Fibroblast of skin of scalp (primary cell): ENCODE measurements around the gene RAD51AP1.

Experiments
- DNase-seq: peaks from one replicate; pipeline ENCODE4 v3.0.0-alpha.2; 2013

Gene RAD51AP1

DNA sequence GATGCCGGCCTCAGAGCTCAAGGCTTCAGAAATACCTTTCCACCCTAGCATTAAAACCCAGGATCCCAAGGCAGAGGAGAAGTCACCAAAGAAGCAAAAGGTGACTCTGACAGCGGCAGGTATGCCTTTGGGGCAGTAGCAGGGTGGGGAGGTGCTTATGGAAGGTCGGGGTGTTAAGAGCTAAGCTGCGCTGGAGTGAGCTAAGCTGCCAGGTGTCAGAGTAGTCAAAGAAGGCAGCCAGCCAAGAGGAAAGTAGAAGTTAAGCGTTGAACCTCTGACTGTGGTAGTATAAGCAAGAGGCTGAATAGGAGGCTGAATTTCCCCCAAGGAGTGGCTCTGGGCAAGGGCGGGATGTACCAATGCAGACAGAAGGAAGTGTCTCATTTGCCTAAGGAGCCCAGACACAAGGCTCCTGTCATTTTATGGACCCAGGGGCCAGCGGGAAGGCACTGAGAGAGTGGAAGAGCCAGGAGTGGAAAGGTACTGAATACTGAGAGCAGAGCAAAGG lies 52.5 kb downstream of the RAD51AP1 start:
- no peak for DNase-seq

DNA sequence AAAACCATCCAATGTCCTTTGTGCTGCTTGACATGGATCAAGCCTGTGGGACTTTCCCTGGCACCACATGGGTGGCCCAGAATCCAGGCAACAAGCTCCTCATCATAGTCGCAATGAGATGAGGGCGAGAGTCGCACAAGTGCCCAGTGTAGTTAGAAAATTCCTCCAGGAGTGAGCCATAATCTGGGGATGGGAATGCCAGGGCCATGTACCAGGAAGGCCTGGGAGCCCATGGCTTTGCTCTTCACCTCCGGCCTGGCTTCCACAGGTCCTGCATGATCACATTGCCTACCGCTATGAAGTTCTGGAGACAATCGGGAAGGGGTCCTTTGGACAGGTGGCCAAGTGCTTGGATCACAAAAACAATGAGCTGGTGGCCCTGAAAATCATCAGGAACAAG lies 57.2 kb downstream of the RAD51AP1 start:
- DNase-seq, result no peak

DNA sequence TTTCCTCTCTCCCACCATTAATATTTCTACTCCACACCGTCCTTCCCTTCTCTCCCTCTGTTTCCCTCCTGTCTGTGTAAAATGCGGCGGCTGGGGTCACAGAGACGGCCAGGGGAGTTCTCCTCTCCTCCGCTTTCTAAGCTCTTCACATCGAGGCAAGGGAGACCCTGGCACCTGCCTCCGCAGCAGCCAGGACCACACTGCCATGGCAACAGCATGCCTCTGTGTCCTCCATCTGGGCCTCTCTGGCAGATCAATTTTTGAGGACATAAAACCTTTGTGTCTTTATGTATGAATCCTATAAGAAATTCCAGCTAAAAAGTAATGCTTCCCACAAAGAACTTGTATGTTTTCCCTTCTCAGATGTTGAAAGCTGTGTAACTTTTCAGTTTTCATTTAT lies 64.7 kb downstream of the RAD51AP1 start:
- DNase-seq, result no peak

DNA sequence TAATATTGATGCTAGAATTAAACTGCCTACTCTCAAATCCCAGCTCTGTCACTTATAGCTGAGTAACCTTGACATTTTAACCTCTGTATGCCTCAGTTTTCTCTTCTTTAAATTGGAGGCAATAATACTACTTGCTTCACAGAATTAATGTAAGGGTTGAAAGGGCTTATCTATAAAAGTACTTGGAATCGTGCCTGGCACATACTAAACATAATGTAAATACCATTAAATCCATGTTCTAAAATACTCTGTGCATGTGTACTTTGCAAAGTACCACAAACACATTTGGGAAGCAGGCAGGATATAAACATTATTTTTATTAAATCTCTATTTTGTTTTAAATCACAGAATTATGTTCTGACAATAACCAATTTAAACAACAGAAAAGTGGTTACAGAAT lies 65.3 kb downstream of the RAD51AP1 start:
- DNase-seq, result no peak

DNA sequence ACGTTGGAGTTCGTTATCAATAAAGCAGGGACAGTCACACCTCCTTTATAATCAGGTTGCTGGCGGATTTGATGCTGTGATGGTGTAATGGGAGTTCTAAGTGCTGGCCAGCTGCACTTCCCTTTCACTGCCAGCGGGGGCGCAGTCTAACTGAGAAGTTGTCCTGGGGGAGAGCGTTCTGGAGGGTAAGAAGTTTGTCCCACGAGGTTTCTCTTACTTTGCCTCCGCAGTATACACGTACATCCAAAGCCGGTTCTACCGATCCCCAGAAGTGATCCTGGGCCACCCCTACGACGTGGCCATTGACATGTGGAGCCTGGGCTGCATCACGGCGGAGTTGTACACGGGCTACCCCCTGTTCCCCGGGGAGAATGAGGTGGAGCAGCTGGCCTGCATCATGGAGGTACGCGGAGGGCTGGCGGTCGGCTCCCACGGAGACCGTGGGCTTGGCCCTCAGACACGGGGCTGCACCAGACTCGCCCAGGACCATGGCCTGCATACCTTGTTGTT lies 66.0 kb downstream of the RAD51AP1 start:
- DNase-seq, result peak; percentile 89

DNA sequence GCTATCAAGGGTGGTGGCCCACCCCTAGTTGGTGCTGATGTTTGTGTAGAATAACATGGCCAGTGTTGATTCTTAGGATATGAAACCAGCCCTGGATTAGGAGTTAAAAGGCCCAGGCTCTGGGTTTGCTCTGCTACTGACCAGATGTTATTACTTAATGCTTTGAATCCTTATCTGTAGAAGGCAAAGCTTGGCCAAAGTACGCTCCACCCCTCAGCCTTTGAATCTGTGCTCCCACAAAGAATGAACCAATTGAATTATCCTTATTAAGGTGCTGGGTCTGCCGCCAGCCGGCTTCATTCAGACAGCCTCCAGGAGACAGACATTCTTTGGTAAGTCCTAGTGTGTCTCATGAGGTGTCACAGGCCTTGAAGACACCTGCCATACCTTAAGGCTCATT lies 68.4 kb downstream of the RAD51AP1 start:
- DNase-seq, result no peak

DNA sequence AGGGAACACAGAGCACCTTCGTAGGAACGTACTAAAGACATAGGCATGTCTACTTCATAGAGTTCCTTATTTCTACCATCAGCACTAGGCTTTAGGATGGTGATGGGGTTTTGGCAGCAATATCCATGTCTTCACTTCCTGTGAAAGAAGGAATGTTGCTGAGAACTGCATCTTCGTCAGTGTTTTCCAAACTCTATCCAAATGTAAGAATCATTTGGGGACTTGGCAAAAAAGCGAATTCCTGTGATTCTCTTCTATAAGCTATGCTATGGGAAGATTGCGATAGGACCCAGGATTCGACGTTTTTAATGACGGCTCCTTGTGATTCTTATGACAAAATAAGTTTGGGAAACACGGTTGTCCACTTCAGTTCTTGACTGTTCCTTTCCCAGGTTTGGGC lies 70.4 kb downstream of the RAD51AP1 start:
- DNase-seq, result no peak
